ENCODE data around the gene RHOD. TPM values are rescaled to one million over a fixed set of nuclear protein-coding genes. Genes with fewer than 3 reads are reported as not detected.

RHOD gene
- polyA plus RNA-seq, 1 donor (not counting 4 experiments of a cell fraction or from before 2014, with no cell fraction given), result 119 TPM

DNA sequence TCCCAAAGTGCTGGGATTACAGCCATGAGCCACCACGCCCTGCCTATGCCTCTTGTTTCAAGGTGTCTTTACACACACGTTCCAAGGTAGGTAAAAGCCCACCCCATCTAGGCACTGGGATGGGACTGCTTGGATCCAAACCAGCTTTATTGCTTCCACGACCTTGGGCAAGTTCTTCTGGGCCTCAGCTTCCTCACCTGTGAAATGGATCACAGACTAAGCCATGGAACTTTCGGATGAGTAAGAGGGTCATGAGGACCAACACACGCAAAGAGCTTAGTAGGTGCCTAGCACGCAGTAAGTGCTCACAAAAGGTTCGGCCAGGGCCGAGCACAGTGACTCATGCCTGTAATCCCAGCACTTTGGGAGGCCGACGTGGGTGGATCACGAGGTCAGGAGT lies 15.6 kb downstream of the RHOD start:
- H4K20me1 ChIP-seq (ENCODE audit: control insufficient read depth, extremely low read depth, insufficient read depth, low read length), result no peaks in the 10 kb centered on the region

DNA sequence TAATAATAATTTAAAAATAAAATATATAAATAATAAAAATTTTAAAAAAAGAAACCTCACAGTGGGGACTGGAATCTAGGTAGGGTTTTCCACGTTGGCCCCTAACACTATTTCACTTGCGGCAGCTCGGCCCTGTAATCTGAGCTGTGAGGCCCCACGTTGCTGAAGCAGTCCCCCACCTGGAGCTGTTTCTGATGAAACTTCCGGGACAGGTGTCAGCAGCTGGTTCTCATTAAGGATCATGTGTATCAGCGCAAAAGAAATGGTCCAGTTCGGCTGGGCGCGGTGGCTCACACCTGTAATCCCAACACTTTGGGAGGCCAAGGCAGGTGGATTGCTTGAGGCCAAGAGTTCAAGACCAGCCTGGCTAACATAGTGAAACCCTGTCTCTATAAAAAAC lies 17.3 kb downstream of the RHOD start:
- Histone ChIP-seq H3K9me1 (ENCODE audit: control insufficient read depth, extremely low read depth, insufficient read depth, low read length) (no peaks in the 10 kb centered on the region), H3K9me3 (ENCODE audit: control insufficient read depth, low read depth, low read length) (no peaks in the 10 kb centered on the region), H3K4me3 (ENCODE audit: control insufficient read depth in 2 of 3, extremely low read depth in 1 of 3, insufficient read depth in 2 of 3, low read depth in 1 of 3, low read length in 3 of 3) (no peak overlapping the region), H3K27ac (ENCODE audit: control insufficient read depth, insufficient read depth, low read length) (no peak overlapping the region), H2AFZ (ENCODE audit: control insufficient read depth, low read length) (no peak overlapping the region), H3K9ac (ENCODE audit: control insufficient read depth, extremely low read depth, insufficient read depth, low read length) (no peak overlapping the region), H3K4me1 (ENCODE audit: control insufficient read depth, extremely low read depth, insufficient read depth, low read length) (peaks cover 18% of the 10 kb centered on the region), H3K4me2 (ENCODE audit: control insufficient read depth, extremely low read depth, insufficient read depth, low read depth, low read length) (no peak overlapping the region), H3K79me2 (ENCODE audit: control insufficient read depth, insufficient read depth, low read length) (no peaks in the 10 kb centered on the region), H4K20me1 (ENCODE audit: control insufficient read depth, extremely low read depth, insufficient read depth, low read length) (no peaks in the 10 kb centered on the region), H3K27me3 (ENCODE audit: control insufficient read depth, extremely low read depth, insufficient read depth, low read length) (no peaks in the 10 kb centered on the region), H3K36me3 (ENCODE audit: control insufficient read depth in 2 of 2, extremely low read depth in 1 of 2, insufficient read depth in 2 of 2, low read length in 2 of 2) (peaks cover 12 to 18% of the 10 kb centered on the region in 2 experiments)
- DNase-seq (ENCODE audit: low read depth, low spot score), result no peak
- no peak for TF ChIP-seq EZH2 (IDR thresholded peaks at IDR 0.05; ENCODE audit: low read length)
- TF ChIP-seq, protein P1, sequence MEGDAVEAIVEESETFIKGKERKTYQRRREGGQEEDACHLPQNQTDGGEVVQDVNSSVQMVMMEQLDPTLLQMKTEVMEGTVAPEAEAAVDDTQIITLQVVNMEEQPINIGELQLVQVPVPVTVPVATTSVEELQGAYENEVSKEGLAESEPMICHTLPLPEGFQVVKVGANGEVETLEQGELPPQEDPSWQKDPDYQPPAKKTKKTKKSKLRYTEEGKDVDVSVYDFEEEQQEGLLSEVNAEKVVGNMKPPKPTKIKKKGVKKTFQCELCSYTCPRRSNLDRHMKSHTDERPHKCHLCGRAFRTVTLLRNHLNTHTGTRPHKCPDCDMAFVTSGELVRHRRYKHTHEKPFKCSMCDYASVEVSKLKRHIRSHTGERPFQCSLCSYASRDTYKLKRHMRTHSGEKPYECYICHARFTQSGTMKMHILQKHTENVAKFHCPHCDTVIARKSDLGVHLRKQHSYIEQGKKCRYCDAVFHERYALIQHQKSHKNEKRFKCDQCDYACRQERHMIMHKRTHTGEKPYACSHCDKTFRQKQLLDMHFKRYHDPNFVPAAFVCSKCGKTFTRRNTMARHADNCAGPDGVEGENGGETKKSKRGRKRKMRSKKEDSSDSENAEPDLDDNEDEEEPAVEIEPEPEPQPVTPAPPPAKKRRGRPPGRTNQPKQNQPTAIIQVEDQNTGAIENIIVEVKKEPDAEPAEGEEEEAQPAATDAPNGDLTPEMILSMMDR (optimal IDR thresholded peaks at IDR 0.05 in 1 of 3, IDR thresholded peaks at IDR 0.05 in 1 of 3, conservative IDR thresholded peaks at IDR 0.05 in 1 of 3; ENCODE audit: extremely low read depth in 1 of 3, insufficient read depth in 2 of 3, low read length in 3 of 3), result no peak
- FAIRE-seq, result no peak
- dilution Hi-C loops (cut with MboI; ENCODE audit: extremely low pct_ligation_motif_present, low sequenced_read_pairs), result no loop called here

More for the DNA sequence above, 15.6 kb downstream of the RHOD start:
- DNase-seq (ENCODE audit: low read depth, low spot score) (no peak), FAIRE-seq (no peak)
- H3K27me3 ChIP-seq (ENCODE audit: control insufficient read depth, extremely low read depth, insufficient read depth, low read length), result no peaks in the 10 kb centered on the region
- H3K4me3 ChIP-seq (ENCODE audit: control insufficient read depth in 2 of 3, extremely low read depth in 1 of 3, insufficient read depth in 2 of 3, low read depth in 1 of 3, low read length in 3 of 3), result no peak overlapping the region
- peaks cover 16 to 26% of the 10 kb centered on the region in 2 experiments for H3K36me3 ChIP-seq (ENCODE audit: control insufficient read depth in 2 of 2, extremely low read depth in 1 of 2, insufficient read depth in 2 of 2, low read length in 2 of 2)
- H3K9me1 ChIP-seq (ENCODE audit: control insufficient read depth, extremely low read depth, insufficient read depth, low read length), result no peaks in the 10 kb centered on the region
- dilution Hi-C loops (cut with MboI; ENCODE audit: extremely low pct_ligation_motif_present, low sequenced_read_pairs), result no loop called here
- no peak overlapping the region for H2AFZ ChIP-seq (ENCODE audit: control insufficient read depth, low read length)
- TF ChIP-seq, protein P1 (optimal IDR thresholded peaks at IDR 0.05 in 1 of 3, IDR thresholded peaks at IDR 0.05 in 1 of 3, conservative IDR thresholded peaks at IDR 0.05 in 1 of 3; ENCODE audit: extremely low read depth in 1 of 3, insufficient read depth in 2 of 3, low read length in 3 of 3), result no peak
- no peak for TF ChIP-seq EZH2 (IDR thresholded peaks at IDR 0.05; ENCODE audit: low read length)
- H3K4me1 ChIP-seq (ENCODE audit: control insufficient read depth, extremely low read depth, insufficient read depth, low read length), result peaks cover 4% of the 10 kb centered on the region
- no peaks in the 10 kb centered on the region for H3K9me3 ChIP-seq (ENCODE audit: control insufficient read depth, low read depth, low read length)
- peaks cover 7% of the 10 kb centered on the region for H3K79me2 ChIP-seq (ENCODE audit: control insufficient read depth, insufficient read depth, low read length)
- no peak overlapping the region for H3K27ac ChIP-seq (ENCODE audit: control insufficient read depth, insufficient read depth, low read length)
- H3K9ac ChIP-seq (ENCODE audit: control insufficient read depth, extremely low read depth, insufficient read depth, low read length), result no peak overlapping the region
- no peak overlapping the region for H3K4me2 ChIP-seq (ENCODE audit: control insufficient read depth, extremely low read depth, insufficient read depth, low read depth, low read length)

All from keratinocyte (primary cell).